ENCODE results near the gene RXFP3.

GRCh38 chr5:33934176-33934575 is 2.0 kb upstream of the RXFP3 start:
- TF ChIP-seq CTCF (IDR thresholded peaks at IDR 0.05): no peak
- TF ChIP-seq POLR2A (IDR thresholded peaks at IDR 0.05): no peak

Measured in Peyer's patch (tissue), 4 donors.